ENCODE results near the gene IL1RAPL1. TPM values are rescaled to one million over a fixed set of nuclear protein-coding genes. Genes with fewer than 3 reads are reported as not detected.

The IL1RAPL1 gene
- total RNA-seq, 1 donor = 1.3 TPM

DNA sequence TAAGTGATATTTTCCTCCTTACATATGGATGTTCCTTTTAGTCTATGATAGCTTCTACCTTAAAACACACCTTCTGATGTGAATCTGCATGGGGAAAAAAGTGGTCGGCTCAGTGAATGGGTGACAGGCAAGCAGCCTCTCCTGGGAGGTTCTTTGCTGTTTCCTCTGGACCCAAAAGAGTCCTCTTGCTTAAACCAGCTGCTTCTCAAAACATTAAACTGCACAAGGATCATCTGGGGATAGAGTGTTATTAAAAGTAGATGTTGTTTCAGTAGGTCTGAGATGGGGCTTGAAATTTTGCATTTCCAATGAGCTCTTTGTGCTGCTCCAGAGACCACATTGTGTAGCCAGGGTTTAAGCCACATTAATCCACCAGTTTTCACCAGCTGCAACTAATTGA lies 452.9 kb downstream of the IL1RAPL1 start:
- no peak for DNase-seq (ENCODE audit: low read depth)
- no peak overlapping the region for H3K4me3 ChIP-seq (ENCODE audit: low read depth, low read length)
- TF ChIP-seq, protein P1, sequence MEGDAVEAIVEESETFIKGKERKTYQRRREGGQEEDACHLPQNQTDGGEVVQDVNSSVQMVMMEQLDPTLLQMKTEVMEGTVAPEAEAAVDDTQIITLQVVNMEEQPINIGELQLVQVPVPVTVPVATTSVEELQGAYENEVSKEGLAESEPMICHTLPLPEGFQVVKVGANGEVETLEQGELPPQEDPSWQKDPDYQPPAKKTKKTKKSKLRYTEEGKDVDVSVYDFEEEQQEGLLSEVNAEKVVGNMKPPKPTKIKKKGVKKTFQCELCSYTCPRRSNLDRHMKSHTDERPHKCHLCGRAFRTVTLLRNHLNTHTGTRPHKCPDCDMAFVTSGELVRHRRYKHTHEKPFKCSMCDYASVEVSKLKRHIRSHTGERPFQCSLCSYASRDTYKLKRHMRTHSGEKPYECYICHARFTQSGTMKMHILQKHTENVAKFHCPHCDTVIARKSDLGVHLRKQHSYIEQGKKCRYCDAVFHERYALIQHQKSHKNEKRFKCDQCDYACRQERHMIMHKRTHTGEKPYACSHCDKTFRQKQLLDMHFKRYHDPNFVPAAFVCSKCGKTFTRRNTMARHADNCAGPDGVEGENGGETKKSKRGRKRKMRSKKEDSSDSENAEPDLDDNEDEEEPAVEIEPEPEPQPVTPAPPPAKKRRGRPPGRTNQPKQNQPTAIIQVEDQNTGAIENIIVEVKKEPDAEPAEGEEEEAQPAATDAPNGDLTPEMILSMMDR (IDR thresholded peaks at IDR 0.05; ENCODE audit: insufficient read depth, low read depth, low read length) = no peak

DNA sequence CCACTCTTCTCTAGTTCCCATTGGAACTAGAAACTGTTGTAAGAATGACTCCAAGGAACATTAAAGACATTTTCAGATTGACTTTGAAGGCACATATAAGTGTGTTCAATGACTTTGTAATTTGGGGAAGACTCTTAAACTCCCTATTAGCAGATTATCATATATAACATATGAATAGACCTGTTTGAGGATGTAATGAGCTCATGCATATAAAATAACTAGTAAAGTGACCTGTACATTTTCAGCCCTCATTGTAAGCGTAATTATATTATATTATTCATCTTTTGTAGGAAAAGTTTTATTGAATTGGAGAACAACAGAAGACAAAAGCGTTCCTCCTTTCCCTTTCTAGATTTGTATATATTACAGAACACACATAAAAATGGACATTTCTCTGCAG lies 455.1 kb downstream of the IL1RAPL1 start:
- no peak overlapping the region for H3K4me3 ChIP-seq (ENCODE audit: low read depth, low read length)
- TF ChIP-seq, protein P1 (IDR thresholded peaks at IDR 0.05; ENCODE audit: insufficient read depth, low read depth, low read length) = no peak
- DNase-seq (ENCODE audit: low read depth) = no peak

DNA sequence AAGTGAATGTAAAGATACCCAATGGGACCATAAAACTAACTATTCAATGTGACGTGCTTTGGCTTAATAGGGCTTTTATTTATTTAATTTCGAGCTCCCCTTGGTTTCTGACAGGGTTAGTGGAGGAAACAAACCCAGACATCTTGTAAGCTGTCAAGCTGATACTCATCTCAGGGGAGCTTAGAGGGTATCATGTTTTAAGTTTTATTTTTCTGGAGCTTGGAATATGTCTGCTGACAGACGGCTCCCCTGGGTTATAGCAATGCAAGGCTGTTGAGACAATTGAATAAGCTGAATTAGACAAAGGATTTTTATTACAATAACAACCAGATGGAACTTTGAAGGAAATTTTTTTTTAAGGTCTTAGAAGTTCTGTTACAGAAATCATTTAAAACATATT lies 456.5 kb downstream of the IL1RAPL1 start:
- TF ChIP-seq, protein P1 (IDR thresholded peaks at IDR 0.05; ENCODE audit: insufficient read depth, low read depth, low read length) = no peak
- no peak for DNase-seq (ENCODE audit: low read depth)
- H3K4me3 ChIP-seq (ENCODE audit: low read depth, low read length) = no peak overlapping the region

DNA sequence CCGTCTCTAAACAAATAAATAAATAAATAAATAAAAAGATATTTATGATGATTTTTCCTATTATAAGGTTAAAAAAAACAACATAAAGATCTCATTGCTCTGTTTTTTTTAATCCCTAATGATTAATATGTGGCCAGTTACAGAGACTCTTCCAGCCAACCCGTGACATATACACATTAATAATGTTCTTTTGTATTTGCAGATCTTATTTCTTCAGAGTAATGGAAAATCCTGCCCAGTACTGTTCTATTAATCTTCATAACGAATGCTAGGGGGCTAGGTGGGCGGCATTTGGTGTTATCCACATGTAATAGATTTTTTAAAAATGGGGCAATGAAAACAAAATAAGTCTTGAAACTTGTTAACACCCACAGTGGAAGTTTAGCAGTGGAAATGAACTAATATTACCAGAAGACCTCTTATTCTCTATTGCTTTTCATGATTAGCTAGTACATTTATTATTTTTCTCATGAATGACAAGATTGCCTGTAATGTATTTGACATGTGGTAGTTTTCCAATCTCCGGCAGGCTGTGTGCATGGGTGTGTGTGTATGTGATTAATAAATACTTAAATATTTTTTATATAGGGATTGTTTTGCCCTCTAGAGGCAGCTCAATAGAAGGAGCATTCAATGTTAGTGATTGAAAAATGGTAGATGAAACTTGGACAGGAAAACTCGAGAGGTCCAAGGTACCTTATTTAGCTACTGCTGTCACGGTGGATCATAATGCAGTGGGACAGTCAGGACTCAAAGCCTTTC lies 457.4 kb downstream of the IL1RAPL1 start:
- H3K4me3 ChIP-seq (ENCODE audit: low read depth, low read length) = no peak overlapping the region
- peak; percentile 3 for DNase-seq (ENCODE audit: low read depth)
- TF ChIP-seq, protein P1 (IDR thresholded peaks at IDR 0.05; ENCODE audit: insufficient read depth, low read depth, low read length) = peak; percentile 11

DNA sequence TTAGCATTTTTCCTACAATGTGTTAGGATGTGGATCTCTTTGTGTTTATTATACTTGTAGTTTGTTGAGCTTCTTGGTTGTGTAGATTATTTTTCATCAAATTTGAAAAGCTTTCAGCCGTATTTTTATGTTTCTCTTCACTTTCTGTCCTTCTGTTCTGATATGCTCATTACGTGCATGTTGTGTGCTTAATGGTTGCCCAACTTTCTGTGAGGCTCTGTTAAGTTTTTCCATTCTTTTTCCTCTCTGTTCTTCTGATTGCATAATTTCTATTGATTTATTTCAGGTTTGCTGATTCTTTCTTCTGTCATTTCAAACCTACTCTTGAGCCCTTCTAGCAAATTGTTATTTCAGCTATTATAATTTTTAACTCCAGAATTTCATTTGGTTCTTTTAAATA lies 478.2 kb downstream of the IL1RAPL1 start:
- TF ChIP-seq, protein P1 (IDR thresholded peaks at IDR 0.05; ENCODE audit: insufficient read depth, low read depth, low read length) = no peak
- DNase-seq (ENCODE audit: low read depth) = no peak
- H3K4me3 ChIP-seq (ENCODE audit: low read depth, low read length) = no peak overlapping the region

DNA sequence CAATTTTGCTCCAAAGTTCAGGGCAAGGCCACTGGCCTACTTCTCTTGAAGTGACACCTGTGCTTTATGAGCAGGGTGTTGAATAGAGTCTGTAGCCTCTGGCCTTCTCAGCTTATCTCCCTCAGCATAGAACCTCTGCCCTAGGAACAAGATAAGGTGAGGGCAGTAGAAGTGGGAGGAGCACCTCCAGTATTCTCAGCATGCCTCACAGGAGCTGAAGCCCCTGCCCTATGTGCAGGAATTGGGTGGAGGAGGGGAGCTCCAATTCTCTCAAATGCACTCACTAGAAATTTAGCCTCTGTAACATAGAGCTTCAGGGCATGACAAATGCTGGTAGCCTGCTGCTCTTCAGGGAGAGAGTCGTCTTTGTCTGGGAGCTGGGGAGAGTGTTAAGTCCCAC lies 479.3 kb downstream of the IL1RAPL1 start:
- no peak overlapping the region for H3K4me3 ChIP-seq (ENCODE audit: low read depth, low read length)
- DNase-seq (ENCODE audit: low read depth) = no peak
- TF ChIP-seq, protein P1 (IDR thresholded peaks at IDR 0.05; ENCODE audit: insufficient read depth, low read depth, low read length) = no peak

DNA sequence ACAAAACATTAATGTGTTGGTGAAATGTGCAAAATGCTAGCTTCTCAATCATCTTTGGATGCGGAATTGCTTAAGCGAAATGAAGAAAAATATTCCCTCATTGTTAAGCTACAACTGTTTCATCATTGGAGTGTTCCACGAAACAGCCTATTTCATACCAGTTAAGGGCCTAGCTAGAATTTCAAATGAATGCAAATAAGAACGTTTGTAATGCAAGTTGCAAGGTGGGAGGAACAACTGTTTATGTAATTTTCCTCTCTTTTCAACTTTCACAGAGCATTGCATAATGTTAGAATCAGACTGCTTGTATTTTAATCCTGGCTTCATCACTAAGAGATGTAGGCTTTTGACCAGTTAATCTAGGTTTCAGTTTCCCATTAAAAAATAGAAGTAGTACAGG lies 480.1 kb downstream of the IL1RAPL1 start:
- TF ChIP-seq, protein P1 (IDR thresholded peaks at IDR 0.05; ENCODE audit: insufficient read depth, low read depth, low read length) = no peak
- DNase-seq (ENCODE audit: low read depth) = peak; percentile 7
- no peak overlapping the region for H3K4me3 ChIP-seq (ENCODE audit: low read depth, low read length)

Measured in fibroblast of villous mesenchyme (primary cell).